ENCODE results near the gene HIVEP3.

The HIVEP3 gene

GRCh38 chr1:41735631-41736260, 183.0 kb downstream of the HIVEP3 start:
- no peak for DNase-seq (ENCODE audit: low read depth in 2 of 3, low spot score in 1 of 3)

DNA sequence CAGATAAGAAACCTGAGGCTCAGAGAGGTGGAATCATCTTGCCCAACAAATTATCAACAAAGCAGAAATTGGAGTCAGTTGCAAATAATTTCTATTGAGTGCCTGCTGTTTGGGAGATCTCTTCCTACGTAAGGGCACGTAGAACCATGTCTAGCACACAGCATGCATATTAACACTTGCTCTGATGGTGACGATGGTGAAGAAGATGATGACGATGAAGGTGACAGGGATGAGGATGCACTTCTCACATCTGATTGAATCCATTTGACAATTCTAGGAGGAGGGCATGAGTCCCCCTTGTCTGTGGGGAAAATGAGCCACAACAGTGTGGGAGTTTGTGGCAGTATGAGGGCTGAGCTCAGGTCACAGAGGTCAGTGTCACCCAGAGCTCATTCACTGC, 183.6 kb downstream of the HIVEP3 start:
- DNase-seq (ENCODE audit: low read depth in 2 of 3, low spot score in 1 of 3) = no peak

- no peak for DNase-seq (ENCODE audit: low read depth in 2 of 3, low spot score in 1 of 3)
Observed at GRCh38 chr1:41734201-41734970, 184.3 kb downstream of the HIVEP3 start.

DNA sequence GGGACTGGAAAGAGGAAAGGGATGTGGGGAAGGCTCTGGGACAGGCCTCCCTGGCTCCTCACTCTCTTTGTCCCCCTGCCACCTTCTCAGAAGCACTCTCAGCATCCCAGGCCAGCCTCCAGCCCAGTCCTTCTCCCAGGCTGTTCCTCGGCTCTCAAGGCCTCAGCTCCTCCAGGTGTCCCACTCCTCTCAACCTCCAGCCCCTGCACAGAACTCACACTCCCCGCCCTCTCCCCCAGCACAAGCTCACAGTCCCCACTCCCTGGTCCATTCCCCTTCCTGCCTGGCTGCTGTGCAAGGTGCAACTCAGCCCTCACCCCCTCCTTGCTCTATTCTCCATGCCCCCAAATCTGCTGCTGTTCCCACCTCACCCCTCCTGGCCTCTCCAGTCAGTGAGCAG, 185.0 kb downstream of the HIVEP3 start:
- DNase-seq (ENCODE audit: low read depth in 2 of 3, low spot score in 1 of 3) = no peak

GRCh38 chr1:41733021-41733420, 185.7 kb downstream of the HIVEP3 start:
- no peak for DNase-seq (ENCODE audit: low read depth in 2 of 3, low spot score in 1 of 3)

- no peak for DNase-seq (ENCODE audit: low read depth in 2 of 3, low spot score in 1 of 3)
Observed at GRCh38 chr1:41731516-41732030, 187.1 kb downstream of the HIVEP3 start.

DNA sequence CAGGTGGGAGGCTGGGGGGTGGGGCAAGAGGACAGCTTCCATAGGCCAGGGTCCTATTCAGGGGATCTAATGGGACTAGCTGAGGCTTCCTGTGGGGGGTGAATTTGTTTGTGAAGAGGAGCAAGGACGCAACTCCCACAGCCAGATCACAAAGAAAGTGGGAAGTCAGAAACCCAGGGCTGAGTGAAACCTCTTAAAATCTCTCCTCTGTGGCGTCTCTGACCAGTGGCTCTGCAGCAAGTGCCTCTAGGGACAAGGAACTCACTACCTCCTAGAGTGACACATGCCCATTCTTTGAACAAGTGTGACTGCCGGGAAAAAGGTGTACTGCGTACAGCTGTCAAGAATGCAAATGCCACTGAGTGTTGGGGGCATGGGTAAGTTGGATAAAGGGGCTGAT, 187.9 kb downstream of the HIVEP3 start:
- DNase-seq (ENCODE audit: low read depth in 2 of 3, low spot score in 1 of 3) = no peak

GRCh38 chr1:41728403-41729202, 190.1 kb downstream of the HIVEP3 start:
- peak in 2 of 3 donors; percentile 60 to 64 for DNase-seq (ENCODE audit: low read depth in 2 of 3, low spot score in 1 of 3)

DNA sequence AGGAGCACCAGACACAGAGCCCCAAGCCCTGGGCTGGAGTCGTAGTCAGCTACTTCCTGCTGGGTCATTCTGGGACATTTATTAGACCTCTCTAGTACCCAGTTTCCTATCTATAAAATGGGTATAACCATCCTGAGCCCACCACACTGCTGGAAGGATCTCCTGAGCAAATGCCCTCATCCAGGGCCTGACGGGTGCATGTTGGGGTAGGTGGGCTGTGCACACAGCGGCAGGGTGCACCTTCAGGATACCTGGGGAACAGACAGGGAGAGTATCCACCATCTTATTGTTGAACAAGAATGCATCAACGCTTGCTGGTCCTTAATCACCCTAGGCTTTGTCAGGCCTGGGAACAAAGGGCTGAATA, 191.0 kb downstream of the HIVEP3 start:
- DNase-seq (ENCODE audit: low read depth in 2 of 3, low spot score in 1 of 3) = no peak

DNA sequence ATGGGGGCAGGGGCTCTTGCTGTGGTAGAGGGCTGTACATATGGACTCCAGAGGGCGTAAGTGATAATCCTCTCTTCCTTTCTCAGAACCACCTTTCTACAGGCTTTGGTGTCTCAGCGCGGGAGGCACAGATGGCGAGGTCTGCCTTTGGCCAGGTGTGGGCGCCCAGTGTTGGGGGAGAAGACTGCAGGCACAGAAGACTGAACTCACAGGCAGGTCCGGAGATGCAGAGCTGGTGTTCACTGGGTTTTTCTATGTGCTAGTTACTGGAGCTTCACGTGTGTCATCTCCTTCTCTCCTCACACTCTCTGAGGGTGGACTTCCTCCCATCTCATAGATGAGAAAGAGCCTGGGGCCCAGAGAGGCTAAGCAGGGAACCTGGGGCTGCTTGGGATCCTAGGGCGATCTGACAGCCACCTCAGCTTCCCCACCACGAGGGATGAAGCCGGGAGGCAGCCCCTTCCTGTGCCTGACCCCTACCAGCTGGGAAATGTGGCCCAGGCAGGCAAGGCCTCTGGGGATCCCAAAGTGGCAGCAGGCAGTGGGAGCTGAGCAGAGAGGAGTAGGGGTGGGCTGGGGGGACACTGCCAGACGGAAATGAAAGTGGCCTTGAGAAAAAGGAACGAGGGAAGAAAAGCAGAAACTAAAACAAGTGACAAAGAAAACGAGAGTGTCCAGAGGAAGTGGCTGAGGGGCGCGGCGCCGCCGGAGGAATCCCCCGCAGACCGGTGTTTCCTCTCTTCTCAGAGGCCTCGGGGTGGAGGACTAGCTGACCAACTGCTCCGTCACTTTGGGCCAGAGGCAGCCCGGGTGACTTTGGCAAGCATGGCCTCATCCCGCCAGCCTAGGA, 191.6 kb downstream of the HIVEP3 start:
- no peak for DNase-seq (ENCODE audit: low read depth in 2 of 3, low spot score in 1 of 3)

DNA sequence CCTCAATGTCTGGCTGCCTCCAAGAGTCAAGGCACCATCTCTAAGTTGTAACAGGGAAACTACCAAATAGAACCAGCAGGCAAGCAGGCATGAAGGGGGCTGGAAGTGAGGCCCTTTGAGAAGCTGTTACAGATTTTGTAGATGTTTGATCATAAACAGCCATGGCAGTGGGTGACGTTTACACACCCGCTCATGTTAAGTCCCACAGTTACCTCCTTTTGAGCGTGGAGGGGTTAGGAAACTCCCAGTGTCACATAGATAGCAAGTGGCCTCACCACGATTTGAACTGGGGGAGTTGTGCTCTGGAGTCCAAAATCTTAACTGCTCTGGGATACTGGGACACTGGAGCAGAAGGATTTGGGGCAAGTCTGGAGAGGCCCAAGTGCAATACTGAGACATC, 192.4 kb downstream of the HIVEP3 start:
- DNase-seq (ENCODE audit: low read depth in 2 of 3, low spot score in 1 of 3) = no peak

DNA sequence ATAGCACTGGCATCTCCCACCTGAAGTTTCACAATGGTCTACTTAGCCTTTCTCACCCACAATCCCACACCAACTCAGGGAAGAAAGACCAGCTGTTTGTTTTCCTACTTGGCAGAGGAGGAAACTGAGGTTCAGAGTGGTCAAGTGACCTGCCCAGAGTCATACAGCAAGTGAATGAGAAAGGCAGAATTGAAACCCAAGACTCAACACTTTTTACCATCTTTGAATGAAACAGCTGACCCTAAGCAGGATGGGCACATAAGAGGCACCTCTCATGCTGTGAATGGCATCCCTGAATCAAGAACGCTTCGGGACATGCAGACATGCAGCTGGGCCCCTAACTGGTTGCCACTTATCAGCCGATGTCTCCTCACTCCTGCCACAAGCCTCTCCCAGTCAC, 193.8 kb downstream of the HIVEP3 start:
- DNase-seq (ENCODE audit: low read depth in 2 of 3, low spot score in 1 of 3) = no peak

DNA sequence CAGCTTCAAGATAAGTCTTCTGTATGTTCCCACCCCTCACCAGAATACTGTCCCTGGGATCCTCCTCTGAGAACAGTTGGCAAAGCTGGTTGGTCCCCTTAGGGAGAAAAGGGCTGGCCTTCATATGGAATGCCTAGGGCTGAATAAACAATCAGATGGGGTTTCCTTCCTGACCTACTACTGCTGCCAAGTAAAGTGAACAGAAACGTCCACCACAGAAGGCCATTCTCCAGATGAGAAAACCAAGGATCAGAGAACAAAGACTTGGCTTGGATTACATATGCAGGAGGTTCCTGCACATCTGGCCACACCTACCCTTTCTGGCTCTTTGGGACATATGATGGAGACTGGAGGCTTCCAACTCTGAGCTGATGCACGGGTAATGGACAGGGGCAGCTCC, 194.5 kb downstream of the HIVEP3 start:
- DNase-seq (ENCODE audit: low read depth in 2 of 3, low spot score in 1 of 3) = no peak

DNA sequence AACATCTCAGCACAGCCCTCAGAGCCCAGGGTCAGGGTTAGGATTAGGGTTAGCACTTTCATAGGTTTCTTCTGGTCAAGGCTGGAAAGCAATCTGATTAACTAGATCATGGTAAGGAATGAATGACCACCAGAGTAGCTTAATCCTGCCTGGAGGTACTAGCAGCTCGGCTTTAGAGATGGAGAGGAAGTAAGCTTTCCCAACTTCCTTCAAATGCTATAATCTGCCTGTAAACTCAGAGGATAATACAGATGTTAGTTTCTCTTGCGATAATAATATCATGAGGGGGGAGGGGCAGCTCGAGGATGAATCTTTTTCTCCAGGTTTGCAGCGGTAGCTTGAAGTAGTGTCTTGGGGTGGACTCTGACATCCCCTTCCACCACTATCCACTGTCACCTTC, 194.9 kb downstream of the HIVEP3 start:
- no peak for DNase-seq (ENCODE audit: low read depth in 2 of 3, low spot score in 1 of 3)

DNA sequence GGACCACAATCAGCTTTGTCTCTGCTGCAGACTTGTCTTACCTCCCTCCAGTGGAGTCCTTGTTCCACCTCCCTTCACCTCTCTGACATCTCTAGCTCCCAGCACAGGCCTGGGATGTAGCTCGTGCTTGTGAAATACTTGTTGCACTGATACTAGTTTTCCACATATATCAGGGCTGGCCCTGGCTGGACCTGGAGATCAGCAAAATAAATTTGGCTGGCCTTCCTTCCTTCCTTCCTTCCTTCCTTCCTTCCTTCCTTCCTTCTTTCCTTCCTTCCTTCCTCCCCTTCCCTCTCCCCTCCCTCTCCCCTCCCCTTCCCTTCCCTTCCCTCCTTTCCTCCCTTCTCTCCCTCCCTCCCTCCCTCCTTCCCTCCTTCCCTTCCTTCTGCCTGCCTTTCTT, 196.5 kb downstream of the HIVEP3 start:
- no peak for DNase-seq (ENCODE audit: low read depth in 2 of 3, low spot score in 1 of 3)

DNA sequence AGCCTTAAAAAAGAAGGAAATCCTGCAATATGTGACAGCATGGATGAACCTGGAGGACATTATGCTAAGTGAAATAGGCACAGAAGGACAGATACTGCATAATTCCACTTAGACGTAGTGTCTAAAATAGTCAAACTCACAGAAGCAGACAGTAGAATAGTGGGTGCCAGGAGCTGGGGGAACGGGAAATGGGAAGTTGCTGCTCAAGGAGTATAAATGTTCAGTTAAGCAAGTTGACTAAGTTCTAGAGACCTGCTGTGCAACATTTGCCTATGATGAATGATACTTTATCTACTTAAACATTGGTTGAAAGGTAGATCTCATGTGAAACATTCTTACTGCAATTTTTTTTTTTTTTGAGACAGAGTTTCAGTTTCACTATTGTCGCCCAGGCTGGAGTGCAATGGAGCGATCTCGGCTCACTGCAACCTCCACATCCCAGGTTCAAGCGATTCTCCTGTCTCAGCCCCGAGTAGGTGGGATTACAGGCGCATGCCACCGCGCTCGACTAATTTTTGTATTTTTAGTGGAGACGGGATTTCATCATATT, 197.8 kb downstream of the HIVEP3 start:
- DNase-seq (ENCODE audit: low read depth in 2 of 3, low spot score in 1 of 3) = no peak

DNA sequence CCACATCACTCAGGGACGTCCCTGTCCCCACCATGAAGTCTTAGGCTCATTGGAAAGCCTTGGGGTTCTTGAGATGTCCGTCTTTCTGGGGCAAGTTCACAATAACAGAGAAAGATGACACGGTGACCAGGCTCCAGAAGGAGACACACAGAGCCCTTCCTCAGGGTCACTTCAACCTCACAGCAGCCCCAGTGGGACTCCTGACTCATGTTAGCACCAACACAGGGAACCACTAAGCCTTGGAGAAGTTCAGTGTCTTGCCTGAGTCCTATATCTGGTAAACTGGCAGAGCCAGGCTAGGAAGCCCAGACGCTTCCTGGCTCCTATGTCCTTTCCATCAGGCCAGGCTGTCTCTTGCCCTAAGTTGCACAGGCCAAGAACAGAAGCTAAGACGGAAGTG, 199.1 kb downstream of the HIVEP3 start:
- no peak for DNase-seq (ENCODE audit: low read depth in 2 of 3, low spot score in 1 of 3)

DNA sequence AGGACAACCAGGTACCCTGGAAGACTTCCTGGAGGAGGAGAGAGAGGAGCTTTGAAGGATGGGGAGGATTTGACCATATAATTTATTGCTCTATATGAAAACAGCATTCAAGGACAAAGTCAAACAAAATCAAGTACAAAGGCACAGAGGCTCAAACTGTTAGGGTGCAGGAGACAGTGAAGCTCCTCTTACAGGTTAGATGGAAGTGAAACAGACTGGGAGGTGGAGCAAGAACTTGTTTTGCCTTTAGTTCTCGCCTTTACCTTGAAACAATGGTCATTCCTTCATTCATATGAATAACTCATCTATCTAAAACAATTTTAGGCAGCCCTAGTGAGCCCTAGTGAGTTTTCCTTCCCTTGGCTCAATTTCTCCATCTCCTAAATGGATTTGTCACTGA, 199.6 kb downstream of the HIVEP3 start:
- DNase-seq (ENCODE audit: low read depth in 2 of 3, low spot score in 1 of 3) = no peak

- no peak for DNase-seq (ENCODE audit: low read depth in 2 of 3, low spot score in 1 of 3)
Observed at GRCh38 chr1:41718497-41718896, 200.2 kb downstream of the HIVEP3 start.

GRCh38 chr1:41716188-41717130, 202.3 kb downstream of the HIVEP3 start:
- DNase-seq (ENCODE audit: low read depth in 2 of 3, low spot score in 1 of 3) = no peak

Data from stimulated activated CD4-positive, alpha-beta T cell treated with anti-CD3 and anti-CD28 coated beads, Interleukin-12 subunit alpha, Interleukin-12 subunit beta, amount 100 ng/mL, for 48 hours (primary cell).